ENCODE measurements around the gene RALGDS. TPM values are rescaled to one million over a fixed set of nuclear protein-coding genes. Genes with fewer than 3 reads are reported as not detected.

RALGDS gene
- total and polyA plus RNA-seq, 9 of the 15 experiments (the other 6 are each of a cell fraction or from before 2014, with no cell fraction given) = 0.75 to 43.3 (median 27.1) TPM

DNA sequence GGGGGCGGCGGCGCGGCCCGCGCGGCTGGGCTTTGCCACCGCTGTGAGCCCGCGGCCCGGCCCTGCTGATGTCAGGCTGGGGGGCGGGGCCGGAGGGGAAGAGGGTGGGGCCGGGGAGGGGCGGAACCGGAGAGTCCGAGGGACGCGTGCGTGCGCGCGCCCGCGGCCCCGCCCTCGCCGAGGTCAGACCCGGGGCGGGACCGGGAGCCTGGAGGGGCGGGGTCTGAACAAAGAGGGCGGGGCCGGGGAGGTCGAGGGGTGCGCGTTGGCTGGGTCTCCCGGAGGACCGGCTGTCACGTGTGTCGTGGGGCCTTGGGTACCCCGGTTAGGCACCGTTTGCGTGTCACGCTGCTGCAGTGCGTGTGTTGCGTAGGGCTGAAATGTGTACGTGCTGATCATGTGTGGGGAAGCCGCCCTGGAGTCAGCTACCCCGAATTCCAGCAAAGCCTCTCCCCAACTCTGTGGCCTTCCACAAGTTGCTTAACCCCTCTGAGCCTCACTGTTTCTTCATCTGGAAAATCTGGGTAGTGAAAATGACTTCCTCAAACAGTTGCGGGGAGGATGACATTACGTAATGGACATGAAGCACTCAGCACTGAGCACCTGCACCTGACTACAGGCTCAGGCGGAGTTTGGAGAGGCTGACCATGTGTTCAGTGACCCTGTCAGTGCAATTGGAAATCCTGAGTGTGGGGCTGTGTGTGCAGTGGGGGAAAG, at the start of gene RALGDS (continued):
- TF ChIP-seq MEF2A (IDR thresholded peaks at IDR 0.05; ENCODE audit: control insufficient read depth, low read depth, low read length) (no peak), ZNF23 (CRISPR knock-in tag; IDR thresholded peaks at IDR 0.05) (no peak), ATF7 (IDR thresholded peaks at IDR 0.05) (peak; percentile 93), ZC3H11A (IDR thresholded peaks at IDR 0.05; ENCODE audit: low read depth, low read length) (no peak), ZNF507 (tag; conservative IDR thresholded peaks at IDR 0.05) (no peak), FUS (optimal IDR thresholded peaks at IDR 0.05; ENCODE audit: low read depth, low read length) (no peak), SPI1 (IDR thresholded peaks at IDR 0.05; ENCODE audit: borderline replicate concordance, low read depth, low read length) (peak; percentile 89), ZNF184 (CRISPR knock-in tag; IDR thresholded peaks at IDR 0.05) (no peak), EWSR1 (IDR thresholded peaks at IDR 0.05; ENCODE audit: borderline replicate concordance, low read depth, partially characterized antibody) (no peak), RFX1 (IDR thresholded peaks at IDR 0.05) (no peak), MXI1 (IDR thresholded peaks at IDR 0.05; ENCODE audit: low read depth, low read length) (no peak), ETV1 (tag; conservative IDR thresholded peaks at IDR 0.05; ENCODE audit: low read depth) (no peak), SOX6 (IDR thresholded peaks at IDR 0.05) (no peak)
- TF ChIP-seq, protein P1, sequence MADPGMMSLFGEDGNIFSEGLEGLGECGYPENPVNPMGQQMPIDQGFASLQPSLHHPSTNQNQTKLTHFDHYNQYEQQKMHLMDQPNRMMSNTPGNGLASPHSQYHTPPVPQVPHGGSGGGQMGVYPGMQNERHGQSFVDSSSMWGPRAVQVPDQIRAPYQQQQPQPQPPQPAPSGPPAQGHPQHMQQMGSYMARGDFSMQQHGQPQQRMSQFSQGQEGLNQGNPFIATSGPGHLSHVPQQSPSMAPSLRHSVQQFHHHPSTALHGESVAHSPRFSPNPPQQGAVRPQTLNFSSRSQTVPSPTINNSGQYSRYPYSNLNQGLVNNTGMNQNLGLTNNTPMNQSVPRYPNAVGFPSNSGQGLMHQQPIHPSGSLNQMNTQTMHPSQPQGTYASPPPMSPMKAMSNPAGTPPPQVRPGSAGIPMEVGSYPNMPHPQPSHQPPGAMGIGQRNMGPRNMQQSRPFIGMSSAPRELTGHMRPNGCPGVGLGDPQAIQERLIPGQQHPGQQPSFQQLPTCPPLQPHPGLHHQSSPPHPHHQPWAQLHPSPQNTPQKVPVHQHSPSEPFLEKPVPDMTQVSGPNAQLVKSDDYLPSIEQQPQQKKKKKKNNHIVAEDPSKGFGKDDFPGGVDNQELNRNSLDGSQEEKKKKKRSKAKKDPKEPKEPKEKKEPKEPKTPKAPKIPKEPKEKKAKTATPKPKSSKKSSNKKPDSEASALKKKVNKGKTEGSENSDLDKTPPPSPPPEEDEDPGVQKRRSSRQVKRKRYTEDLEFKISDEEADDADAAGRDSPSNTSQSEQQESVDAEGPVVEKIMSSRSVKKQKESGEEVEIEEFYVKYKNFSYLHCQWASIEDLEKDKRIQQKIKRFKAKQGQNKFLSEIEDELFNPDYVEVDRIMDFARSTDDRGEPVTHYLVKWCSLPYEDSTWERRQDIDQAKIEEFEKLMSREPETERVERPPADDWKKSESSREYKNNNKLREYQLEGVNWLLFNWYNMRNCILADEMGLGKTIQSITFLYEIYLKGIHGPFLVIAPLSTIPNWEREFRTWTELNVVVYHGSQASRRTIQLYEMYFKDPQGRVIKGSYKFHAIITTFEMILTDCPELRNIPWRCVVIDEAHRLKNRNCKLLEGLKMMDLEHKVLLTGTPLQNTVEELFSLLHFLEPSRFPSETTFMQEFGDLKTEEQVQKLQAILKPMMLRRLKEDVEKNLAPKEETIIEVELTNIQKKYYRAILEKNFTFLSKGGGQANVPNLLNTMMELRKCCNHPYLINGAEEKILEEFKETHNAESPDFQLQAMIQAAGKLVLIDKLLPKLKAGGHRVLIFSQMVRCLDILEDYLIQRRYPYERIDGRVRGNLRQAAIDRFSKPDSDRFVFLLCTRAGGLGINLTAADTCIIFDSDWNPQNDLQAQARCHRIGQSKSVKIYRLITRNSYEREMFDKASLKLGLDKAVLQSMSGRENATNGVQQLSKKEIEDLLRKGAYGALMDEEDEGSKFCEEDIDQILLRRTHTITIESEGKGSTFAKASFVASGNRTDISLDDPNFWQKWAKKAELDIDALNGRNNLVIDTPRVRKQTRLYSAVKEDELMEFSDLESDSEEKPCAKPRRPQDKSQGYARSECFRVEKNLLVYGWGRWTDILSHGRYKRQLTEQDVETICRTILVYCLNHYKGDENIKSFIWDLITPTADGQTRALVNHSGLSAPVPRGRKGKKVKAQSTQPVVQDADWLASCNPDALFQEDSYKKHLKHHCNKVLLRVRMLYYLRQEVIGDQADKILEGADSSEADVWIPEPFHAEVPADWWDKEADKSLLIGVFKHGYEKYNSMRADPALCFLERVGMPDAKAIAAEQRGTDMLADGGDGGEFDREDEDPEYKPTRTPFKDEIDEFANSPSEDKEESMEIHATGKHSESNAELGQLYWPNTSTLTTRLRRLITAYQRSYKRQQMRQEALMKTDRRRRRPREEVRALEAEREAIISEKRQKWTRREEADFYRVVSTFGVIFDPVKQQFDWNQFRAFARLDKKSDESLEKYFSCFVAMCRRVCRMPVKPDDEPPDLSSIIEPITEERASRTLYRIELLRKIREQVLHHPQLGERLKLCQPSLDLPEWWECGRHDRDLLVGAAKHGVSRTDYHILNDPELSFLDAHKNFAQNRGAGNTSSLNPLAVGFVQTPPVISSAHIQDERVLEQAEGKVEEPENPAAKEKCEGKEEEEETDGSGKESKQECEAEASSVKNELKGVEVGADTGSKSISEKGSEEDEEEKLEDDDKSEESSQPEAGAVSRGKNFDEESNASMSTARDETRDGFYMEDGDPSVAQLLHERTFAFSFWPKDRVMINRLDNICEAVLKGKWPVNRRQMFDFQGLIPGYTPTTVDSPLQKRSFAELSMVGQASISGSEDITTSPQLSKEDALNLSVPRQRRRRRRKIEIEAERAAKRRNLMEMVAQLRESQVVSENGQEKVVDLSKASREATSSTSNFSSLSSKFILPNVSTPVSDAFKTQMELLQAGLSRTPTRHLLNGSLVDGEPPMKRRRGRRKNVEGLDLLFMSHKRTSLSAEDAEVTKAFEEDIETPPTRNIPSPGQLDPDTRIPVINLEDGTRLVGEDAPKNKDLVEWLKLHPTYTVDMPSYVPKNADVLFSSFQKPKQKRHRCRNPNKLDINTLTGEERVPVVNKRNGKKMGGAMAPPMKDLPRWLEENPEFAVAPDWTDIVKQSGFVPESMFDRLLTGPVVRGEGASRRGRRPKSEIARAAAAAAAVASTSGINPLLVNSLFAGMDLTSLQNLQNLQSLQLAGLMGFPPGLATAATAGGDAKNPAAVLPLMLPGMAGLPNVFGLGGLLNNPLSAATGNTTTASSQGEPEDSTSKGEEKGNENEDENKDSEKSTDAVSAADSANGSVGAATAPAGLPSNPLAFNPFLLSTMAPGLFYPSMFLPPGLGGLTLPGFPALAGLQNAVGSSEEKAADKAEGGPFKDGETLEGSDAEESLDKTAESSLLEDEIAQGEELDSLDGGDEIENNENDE (IDR thresholded peaks at IDR 0.05; ENCODE audit: low read depth, low read length) = no peak
- TF ChIP-seq, protein P2, sequence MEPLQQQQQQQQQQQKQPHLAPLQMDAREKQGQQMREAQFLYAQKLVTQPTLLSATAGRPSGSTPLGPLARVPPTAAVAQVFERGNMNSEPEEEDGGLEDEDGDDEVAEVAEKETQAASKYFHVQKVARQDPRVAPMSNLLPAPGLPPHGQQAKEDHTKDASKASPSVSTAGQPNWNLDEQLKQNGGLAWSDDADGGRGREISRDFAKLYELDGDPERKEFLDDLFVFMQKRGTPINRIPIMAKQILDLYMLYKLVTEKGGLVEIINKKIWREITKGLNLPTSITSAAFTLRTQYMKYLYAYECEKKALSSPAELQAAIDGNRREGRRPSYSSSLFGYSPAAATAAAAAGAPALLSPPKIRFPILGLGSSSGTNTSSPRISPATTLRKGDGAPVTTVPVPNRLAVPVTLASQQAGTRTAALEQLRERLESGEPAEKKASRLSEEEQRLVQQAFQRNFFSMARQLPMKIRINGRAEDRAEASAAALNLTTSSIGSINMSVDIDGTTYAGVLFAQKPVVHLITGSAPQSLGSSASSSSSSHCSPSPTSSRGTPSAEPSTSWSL (CRISPR knock-in tag; IDR thresholded peaks at IDR 0.05; ENCODE audit: borderline replicate concordance) = no peak
- TF ChIP-seq, protein P3, sequence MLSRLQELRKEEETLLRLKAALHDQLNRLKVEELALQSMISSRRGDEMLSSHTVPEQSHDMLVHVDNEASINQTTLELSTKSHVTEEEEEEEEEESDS (CRISPR knock-in tag; IDR thresholded peaks at IDR 0.05) = no peak
